Activated naive CD4-positive, alpha-beta T cell treated with anti-CD3 and anti-CD28 coated beads, Interleukin-2, amount 50 U/mL, for 72 hours (primary cell): Measurements from ENCODE around the gene NMUR1. TPM values are rescaled to one million over a fixed set of nuclear protein-coding genes. Genes with fewer than 3 reads are reported as not detected.

ENCODE experiments used
- ATAC-seq, 2 donors: fragments of 150-1000 bp; cut with Tn5 transposase; 2 replicates each; pipeline ENCODE4 v1.10.0; 2021; ENCODE audit warnings: mild to moderate bottlenecking in 2 of 2, moderate library complexity in 2 of 2
- DNase-seq, 2 donors: peaks; one replicate each; pipeline ENCODE4 v3.0.0; 2021 to 2022; ENCODE audit warnings: low spot score in 2 of 2
- H3K27ac Mint-ChIP-seq, 2 donors: one replicate each; pipeline ENCODE4 v1.8.0; 2022; ENCODE audit warnings: mild to moderate bottlenecking in 2 of 2, mixed read lengths in 2 of 2
- H3K36me3 Mint-ChIP-seq, 2 donors: one replicate each; pipeline ENCODE4 v1.8.0; 2022; ENCODE audit warnings: mixed read lengths in 2 of 2
- H3K9me3 Mint-ChIP-seq, 2 donors: one replicate each; pipeline ENCODE4 v1.8.0; 2022; ENCODE audit warnings: mixed read lengths in 2 of 2
- total RNA-seq, 2 donors: library from RNA; stranded (reverse); gene quantifications; one replicate each; pipeline ENCODE4 v1.2.3, GENCODE V29; 2022

NMUR1 gene
- total RNA-seq, 2 donors from 2014 or later: not detected

- H3K36me3 Mint-ChIP-seq: peaks cover 0 to under 1% of the 10 kb centered on the region in 2 donors
- ATAC-seq (no peak), DNase-seq (no peak)
- H3K27ac Mint-ChIP-seq: no peak overlapping the region
- no peaks in the 10 kb centered on the region for H3K9me3 Mint-ChIP-seq
These were observed 10.2 kb downstream of the NMUR1 start for GRCh38 chr2:231519975-231520555.

- ATAC-seq: no peak
- no peak for DNase-seq
- no peak overlapping the region for H3K27ac Mint-ChIP-seq
- peaks cover 5 to 13% of the 10 kb centered on the region in 2 donors for H3K36me3 Mint-ChIP-seq
- H3K9me3 Mint-ChIP-seq: no peaks in the 10 kb centered on the region
These were observed 11.5 kb downstream of the NMUR1 start for GRCh38 chr2:231518771-231519170.

- H3K36me3 Mint-ChIP-seq: peaks cover 5 to 14% of the 10 kb centered on the region in 2 donors
- DNase-seq (no peak), ATAC-seq (no peak)
- no peak overlapping the region for H3K27ac Mint-ChIP-seq
- no peaks in the 10 kb centered on the region for H3K9me3 Mint-ChIP-seq
These were observed 14.6 kb downstream of the NMUR1 start for GRCh38 chr2:231515603-231516002.

GRCh38 chr2:231514951-231515297, 15.3 kb downstream of the NMUR1 start:
- DNase-seq (no peak), ATAC-seq (no peak)
- Mint-ChIP-seq H3K9me3 (no peaks in the 10 kb centered on the region), H3K36me3 (peaks cover 5 to 14% of the 10 kb centered on the region in 2 donors), H3K27ac (peak overlapping the region; percentile 91 to 93)

- Mint-ChIP-seq H3K9me3 (no peaks in the 10 kb centered on the region), H3K36me3 (peaks cover 5 to 14% of the 10 kb centered on the region in 2 donors), H3K27ac (peak overlapping the region; percentile 93 to 98)
- ATAC-seq (peak; percentile 99 to 100), DNase-seq (peak; percentile 95 to 99)
These were observed 15.9 kb downstream of the NMUR1 start for GRCh38 chr2:231514225-231514950.

GRCh38 chr2:231513746-231514224, 16.5 kb downstream of the NMUR1 start:
- no peak for DNase-seq
- peak overlapping the region; percentile 93 to 98 for H3K27ac Mint-ChIP-seq

GRCh38 chr2:231512222-231512621, 18.0 kb downstream of the NMUR1 start:
- no peak for DNase-seq
- Mint-ChIP-seq H3K36me3 (peaks cover 5 to 14% of the 10 kb centered on the region in 2 donors), H3K27ac (no peak overlapping the region), H3K9me3 (no peaks in the 10 kb centered on the region)
- no peak for ATAC-seq

More at GRCh38 chr2:231513746-231514224, 16.5 kb downstream of the NMUR1 start:
- Mint-ChIP-seq H3K9me3 (no peaks in the 10 kb centered on the region), H3K36me3 (peaks cover 5 to 14% of the 10 kb centered on the region in 2 donors)
- ATAC-seq: no peak

GRCh38 chr2:231503766-231504165, 26.5 kb downstream of the NMUR1 start:
- no peaks in the 10 kb centered on the region for H3K9me3 Mint-ChIP-seq
- DNase-seq (no peak), ATAC-seq (no peak)
- peaks cover 0 to 5% of the 10 kb centered on the region in 2 donors for H3K36me3 Mint-ChIP-seq
- no peak overlapping the region for H3K27ac Mint-ChIP-seq

- DNase-seq (no peak), ATAC-seq (no peak)
- H3K9me3 Mint-ChIP-seq: no peaks in the 10 kb centered on the region
- H3K27ac Mint-ChIP-seq: no peak overlapping the region
- peaks cover 0 to 5% of the 10 kb centered on the region in 2 donors for H3K36me3 Mint-ChIP-seq
These were observed 27.6 kb downstream of the NMUR1 start for GRCh38 chr2:231502596-231502995.

- ATAC-seq (no peak), DNase-seq (no peak)
- Mint-ChIP-seq H3K27ac (no peak overlapping the region), H3K9me3 (no peaks in the 10 kb centered on the region), H3K36me3 (peaks cover 0 to 4% of the 10 kb centered on the region in 2 donors)
These were observed 32.6 kb downstream of the NMUR1 start for GRCh38 chr2:231497651-231498050.

- Mint-ChIP-seq H3K27ac (no peak overlapping the region), H3K9me3 (no peaks in the 10 kb centered on the region), H3K36me3 (no peaks in the 10 kb centered on the region)
- DNase-seq (no peak), ATAC-seq (peak in 1 of 2 donors; percentile 57)
These were observed 35.6 kb downstream of the NMUR1 start for GRCh38 chr2:231494669-231495068.

- Mint-ChIP-seq H3K36me3 (peaks cover 0 to 1% of the 10 kb centered on the region in 2 donors), H3K9me3 (no peaks in the 10 kb centered on the region), H3K27ac (no peak overlapping the region)
- ATAC-seq (no peak), DNase-seq (no peak)
These were observed 39.4 kb downstream of the NMUR1 start for GRCh38 chr2:231490801-231491200.

GRCh38 chr2:231489990-231490389, 40.3 kb downstream of the NMUR1 start:
- DNase-seq: no peak
- Mint-ChIP-seq H3K36me3 (peaks cover 0 to 4% of the 10 kb centered on the region in 2 donors), H3K27ac (no peak overlapping the region), H3K9me3 (no peaks in the 10 kb centered on the region)
- ATAC-seq: no peak

- Mint-ChIP-seq H3K36me3 (peaks cover 0 to 4% of the 10 kb centered on the region in 2 donors), H3K27ac (no peak overlapping the region), H3K9me3 (no peaks in the 10 kb centered on the region)
- no peak for ATAC-seq
- DNase-seq: no peak
These were observed 41.9 kb downstream of the NMUR1 start for GRCh38 chr2:231488331-231488730.

- Mint-ChIP-seq H3K27ac (peak overlapping the region in 1 of 2 donors; percentile 44), H3K36me3 (peaks cover 0 to 4% of the 10 kb centered on the region in 2 donors), H3K9me3 (no peaks in the 10 kb centered on the region)
- DNase-seq: no peak
- no peak for ATAC-seq
These were observed 43.2 kb downstream of the NMUR1 start for GRCh38 chr2:231486851-231487596.

- ATAC-seq (peak; percentile 54 to 78), DNase-seq (peak; percentile 31 to 63)
- H3K9me3 Mint-ChIP-seq: no peaks in the 10 kb centered on the region
- H3K36me3 Mint-ChIP-seq: peaks cover 0 to 4% of the 10 kb centered on the region in 2 donors
- H3K27ac Mint-ChIP-seq: peak overlapping the region; percentile 93 to 95
These were observed 46.6 kb downstream of the NMUR1 start for GRCh38 chr2:231483398-231484329.
